HepG2 (cell line): ENCODE results near the gene USP24. TPM values are rescaled to one million over a fixed set of nuclear protein-coding genes. Genes with fewer than 3 reads are reported as not detected.

ENCODE experiments used
- ATF7-NPFF ChIP-seq: sonication (generic); formaldehyde crosslinking; IDR thresholded peaks from 2 replicates; pipeline ENCODE4 v1.8.1; 2023; ENCODE audit warnings: mild to moderate bottlenecking, low read depth, missing genetic modification reagents, moderate library complexity
- CCDC6 ChIP-seq: sonication (generic); formaldehyde crosslinking; IDR thresholded peaks from 2 replicates; pipeline ENCODE4 v1.8.1; 2022; ENCODE audit warnings: mild to moderate bottlenecking, missing genetic modification reagents, moderate library complexity
- CEBPG ChIP-seq: IDR thresholded peaks from 2 replicates; pipeline ENCODE4 v1.6.1; 2016
- ETV6 ChIP-seq: sonication (generic); formaldehyde crosslinking; conservative IDR thresholded peaks from 2 replicates; pipeline ENCODE4 v1.4.0; 2020; ENCODE audit warnings: missing genetic modification reagents
- ISL2 ChIP-seq: sonication (generic); formaldehyde crosslinking; IDR thresholded peaks from 2 replicates; pipeline ENCODE4 v1.5.0; 2020; ENCODE audit warnings: missing genetic modification reagents
- NR2F1 ChIP-seq, 2 experiments: fragments of 450-650 bp in 1 of 2; formaldehyde crosslinking in 1 of 2; IDR thresholded peaks; 2 replicates each; pipeline versions ENCODE4 v1.5.0 to v1.6.1; 2016 to 2020; ENCODE audit warnings: mild to moderate bottlenecking in 1 of 2, missing compliant biosample characterization in 1 of 2, missing genetic modification reagents in 1 of 2, moderate library complexity in 1 of 2
- PCBP1 ChIP-seq: fragments of 200-400 bp; formaldehyde crosslinking; IDR thresholded peaks from 2 replicates; pipeline ENCODE4 v1.6.1; 2017; ENCODE audit warnings: mild to moderate bottlenecking, low read depth, low read length, borderline replicate concordance
- PLRG1 ChIP-seq: fragments of 450-650 bp; conservative IDR thresholded peaks from 2 replicates; pipeline ENCODE4 v1.6.1; 2016
- PRDM4 ChIP-seq: sonication (generic); formaldehyde crosslinking; IDR thresholded peaks from 2 replicates; pipeline ENCODE4 v1.9.0; 2021; ENCODE audit warnings: missing genetic modification reagents, borderline replicate concordance
- RARA ChIP-seq: IDR thresholded peaks from 2 replicates; pipeline ENCODE4 v1.6.1; 2016; ENCODE audit warnings: missing genetic modification reagents, missing compliant biosample characterization
- REPIN1 ChIP-seq: sonication (generic); formaldehyde crosslinking; IDR thresholded peaks from 2 replicates; pipeline ENCODE4 v1.8.0; 2022; ENCODE audit warnings: missing genetic modification reagents, low read depth, mild to moderate bottlenecking, borderline replicate concordance
- SMAD3 ChIP-seq: sonication (generic); formaldehyde crosslinking; IDR thresholded peaks from 2 replicates; pipeline ENCODE4 v1.4.0; 2020; ENCODE audit warnings: missing genetic modification reagents
- SSRP1 ChIP-seq: IDR thresholded peaks from 2 replicates; pipeline ENCODE4 v1.6.1; 2016; ENCODE audit warnings: control low read depth
- TRAFD1 ChIP-seq: sonication (generic); formaldehyde crosslinking; IDR thresholded peaks from 2 replicates; pipeline ENCODE4 v1.5.1; 2020; ENCODE audit warnings: missing genetic modification reagents, mild to moderate bottlenecking, borderline replicate concordance
- ZBTB42 ChIP-seq: sonication (generic); formaldehyde crosslinking; IDR thresholded peaks from 2 replicates; pipeline ENCODE4 v1.5.0; 2020; ENCODE audit warnings: mild to moderate bottlenecking, missing genetic modification reagents
- ZMAT3 ChIP-seq: sonication (generic); formaldehyde crosslinking; conservative IDR thresholded peaks from 2 replicates; pipeline ENCODE4 v1.7.0; 2021; ENCODE audit warnings: missing genetic modification reagents
- ZNF331 ChIP-seq: sonication (generic); formaldehyde crosslinking; IDR thresholded peaks from 2 replicates; pipeline ENCODE4 v1.4.0; 2020; ENCODE audit warnings: missing genetic modification reagents
- ZNF333 ChIP-seq: sonication (generic); formaldehyde crosslinking; IDR thresholded peaks from 2 replicates; pipeline ENCODE4 v1.4.0; 2020; ENCODE audit warnings: mild to moderate bottlenecking, missing genetic modification reagents, borderline replicate concordance
- ZNF543 ChIP-seq: sonication (generic); formaldehyde crosslinking; IDR thresholded peaks from 2 replicates; pipeline ENCODE4 v1.4.0; 2020; ENCODE audit warnings: mild to moderate bottlenecking, missing genetic modification reagents
- ZNF609 ChIP-seq: sonication (generic); formaldehyde crosslinking; IDR thresholded peaks from 2 replicates; pipeline ENCODE4 v1.4.0; 2020; ENCODE audit warnings: mild to moderate bottlenecking, missing genetic modification reagents, borderline replicate concordance
- ZNF879 ChIP-seq: sonication (generic); formaldehyde crosslinking; IDR thresholded peaks from 2 replicates; pipeline ENCODE4 v1.8.1; 2023; ENCODE audit warnings: missing genetic modification reagents
- ZSCAN31 ChIP-seq: sonication (generic); formaldehyde crosslinking; IDR thresholded peaks from 2 replicates; pipeline ENCODE4 v1.5.0; 2020; ENCODE audit warnings: low read depth, mild to moderate bottlenecking, missing genetic modification reagents
- polyA plus RNA-seq, 8 experiments: library from polyadenylated mRNA; depleted of rRNA in 3 of 8; stranded (reverse) in 7 of 8; unstranded in 1 of 8; fragments of >200 nt; fragmentation: Illumina TruSeq in 4 of 8; extraction: Trizol in 4 of 8; gene quantifications; 2 replicates each; pipeline versions ENCODE4 v1.2.1 to v1.2.3, GENCODE V29; 2011 to 2016; ENCODE audit warnings: low read depth in 4 of 8, missing spikeins in 1 of 8, mixed read lengths in 1 of 8; ENCODE audit not compliant: insufficient read depth in 1 of 8
- total RNA-seq, 5 experiments: library from RNA; depleted of rRNA; stranded (reverse); fragments of >200 nt; fragmentation: Illumina TruSeq; extraction: Trizol; gene quantifications; 2 replicates each; pipeline ENCODE4 v1.2.3, GENCODE V29; 2016; ENCODE audit warnings: low read depth in 1 of 5

Gene USP24
- total and polyA plus RNA-seq, 2 of the 13 experiments (the other 11 are each of a cell fraction or from before 2014, with no cell fraction given) = 18.8 to 47.6 TPM

GRCh38 chr1:55210990-55211801 lies 4.0 kb downstream of the USP24 start (continued):
- no peak for TF ChIP-seq ZNF609
- no peak for TF ChIP-seq ZBTB42 (CRISPR knock-in tag)
- no peak for TF ChIP-seq ISL2 (CRISPR knock-in tag)
- TF ChIP-seq PCBP1 = no peak
- TF ChIP-seq SMAD3 (CRISPR knock-in tag) = no peak
- no peak for TF ChIP-seq PLRG1
- TF ChIP-seq PRDM4 (CRISPR knock-in tag) = no peak
- TF ChIP-seq ETV6 (CRISPR knock-in tag) = no peak
- TF ChIP-seq REPIN1 (CRISPR knock-in tag) = no peak
- no peak for TF ChIP-seq TRAFD1 (CRISPR knock-in tag)
- no peak for TF ChIP-seq NR2F1 (CRISPR knock-in tag; IDR thresholded peaks at IDR 0.05)
- TF ChIP-seq ZNF543 (CRISPR knock-in tag) = no peak
- no peak for TF ChIP-seq ZMAT3 (CRISPR knock-in tag)
- no peak for TF ChIP-seq ZNF879 (CRISPR knock-in tag)
- 0 out of 2 replicates have a peak, but pooled peaks have one; percentile 33 for TF ChIP-seq ZNF331 (CRISPR knock-in tag)
- TF ChIP-seq RARA = peak; percentile 31; the same call in 1 of the 2 replicates
- TF ChIP-seq SSRP1 = no peak
- TF ChIP-seq ATF7-NPFF (CRISPR knock-in tag) = no peak
- no peak for TF ChIP-seq ZSCAN31 (CRISPR knock-in tag)
- peak; percentile 22; the same call in 1 of the 2 replicates for TF ChIP-seq CEBPG
- no peak for TF ChIP-seq CCDC6
- no peak for TF ChIP-seq ZNF333
